ENCODE results near the gene DCLK1. TPM values are rescaled to one million over a fixed set of nuclear protein-coding genes. Genes with fewer than 3 reads are reported as not detected.

The DCLK1 gene
- total and polyA plus RNA-seq, 7 donors, result 1.2 to 64.8 (median 10.2) TPM

- 50 to 68% methylated on average over 3 of the region's 3 CpGs for WGBS, 2 donors
- H3K27ac ChIP-seq, result peak overlapping the region in 3 of 4 donors; percentile 78 to 81 (median 79)
- H3K9me3 ChIP-seq, result no peaks in the 10 kb centered on the region
- peaks cover 0 to 39% (median 26%) of the 10 kb centered on the region in 4 donors for H3K4me1 ChIP-seq
- DNase-seq, result peak; percentile 75
- no peak for TF ChIP-seq CTCF (IDR thresholded peaks at IDR 0.05)
- TF ChIP-seq POLR2A (IDR thresholded peaks at IDR 0.05), result no peak
- peak; percentile 22 to 70 (median 61) for TF ChIP-seq POLR2AphosphoS5 (IDR thresholded peaks at IDR 0.05)
- TF ChIP-seq EP300 (IDR thresholded peaks at IDR 0.05), result peak in 3 of 4 donors; percentile 12 to 37 (median 31)
- intact Hi-C loops (cut with DNase I), result loop anchor here (2.0 kb wide), 1 partner anchor 78 kb away; no protein-coding TSS in a partner anchor
- H3K36me3 ChIP-seq, result no peaks in the 10 kb centered on the region
- no peak overlapping the region for H3K4me3 ChIP-seq
- no peaks in the 10 kb centered on the region for H3K27me3 ChIP-seq
These were observed 194.8 kb downstream of the DCLK1 start for GRCh38 chr13:35936246-35936978.

GRCh38 chr13:35930665-35931631 lies 200.2 kb downstream of the DCLK1 start:
- peak in 2 of 4 donors; percentile 8 to 23 for TF ChIP-seq POLR2AphosphoS5 (IDR thresholded peaks at IDR 0.05)
- TF ChIP-seq CTCF (IDR thresholded peaks at IDR 0.05), result no peak
- TF ChIP-seq EP300 (IDR thresholded peaks at IDR 0.05), result no peak
- no peak overlapping the region for H3K4me3 ChIP-seq
- 61 to 67% methylated on average over 4 of the region's 4 CpGs for WGBS, 2 donors
- DNase-seq, result no peak
- intact Hi-C loops (cut with DNase I), result no loop called here
- H3K4me1 ChIP-seq, result peaks cover 0 to 58% (median 49%) of the 10 kb centered on the region in 4 donors
- H3K9me3 ChIP-seq, result no peaks in the 10 kb centered on the region
- no peaks in the 10 kb centered on the region for H3K36me3 ChIP-seq
- no peaks in the 10 kb centered on the region for H3K27me3 ChIP-seq
- peak overlapping the region in 3 of 4 donors; percentile 32 to 41 (median 38) for H3K27ac ChIP-seq

GRCh38 chr13:35927567-35928021 lies 203.6 kb downstream of the DCLK1 start:
- Histone ChIP-seq H3K9me3 (no peaks in the 10 kb centered on the region), H3K4me3 (no peak overlapping the region), H3K4me1 (peaks cover 0 to 59% (median 44%) of the 10 kb centered on the region in 4 donors), H3K36me3 (no peaks in the 10 kb centered on the region), H3K27ac (peak overlapping the region; percentile 57 to 84 (median 77)), H3K27me3 (no peaks in the 10 kb centered on the region)
- WGBS, 2 donors, result 67 to 68% methylated on average over 4 of the region's 4 CpGs
- TF ChIP-seq CTCF (IDR thresholded peaks at IDR 0.05) (no peak), EP300 (IDR thresholded peaks at IDR 0.05) (peak in 3 of 4 donors; percentile 2 to 65 (median 26)), POLR2A (IDR thresholded peaks at IDR 0.05) (no peak), POLR2AphosphoS5 (IDR thresholded peaks at IDR 0.05) (peak; percentile 38 to 82 (median 71))
- intact Hi-C loops (cut with DNase I), result no loop called here
- DNase-seq, result peak; percentile 77

GRCh38 chr13:35926859-35927530 lies 204.2 kb downstream of the DCLK1 start:
- Histone ChIP-seq H3K4me3 (no peak overlapping the region), H3K36me3 (no peaks in the 10 kb centered on the region), H3K9me3 (no peaks in the 10 kb centered on the region), H3K27ac (peak overlapping the region; percentile 57 to 84 (median 77)), H3K27me3 (no peaks in the 10 kb centered on the region), H3K4me1 (peaks cover 0 to 61% (median 47%) of the 10 kb centered on the region in 4 donors)
- WGBS, 2 donors, result 69 to 71% methylated on average over 2 of the region's 2 CpGs
- peak; percentile 78 for DNase-seq
- intact Hi-C loops (cut with DNase I), result no loop called here
- TF ChIP-seq CTCF (IDR thresholded peaks at IDR 0.05) (no peak), POLR2AphosphoS5 (IDR thresholded peaks at IDR 0.05) (peak in 3 of 4 donors; percentile 40 to 63 (median 50))
